NK-92 treated with Interleukin-12 subunit alpha and Interleukin-12 subunit beta, amount 100 ng/mL, for 24 hours (cell line): ENCODE data around the gene HOMER2.
"Not testable (repeated sequence)": the region's sequence is repeated elsewhere in the genome, so short reads cannot be mapped to it uniquely, and the experiment has no call there.

Experiments
- DNase-seq: peaks from one replicate; lab custom pipeline; 2025; lab: John Stamatoyannopoulos, UW

Gene HOMER2

GRCh38 chr15:82831894-82832600 is 120.5 kb downstream of the HOMER2 start:
- no peak for DNase-seq

GRCh38 chr15:82830427-82831173 is 121.9 kb downstream of the HOMER2 start:
- no peak for DNase-seq

DNA sequence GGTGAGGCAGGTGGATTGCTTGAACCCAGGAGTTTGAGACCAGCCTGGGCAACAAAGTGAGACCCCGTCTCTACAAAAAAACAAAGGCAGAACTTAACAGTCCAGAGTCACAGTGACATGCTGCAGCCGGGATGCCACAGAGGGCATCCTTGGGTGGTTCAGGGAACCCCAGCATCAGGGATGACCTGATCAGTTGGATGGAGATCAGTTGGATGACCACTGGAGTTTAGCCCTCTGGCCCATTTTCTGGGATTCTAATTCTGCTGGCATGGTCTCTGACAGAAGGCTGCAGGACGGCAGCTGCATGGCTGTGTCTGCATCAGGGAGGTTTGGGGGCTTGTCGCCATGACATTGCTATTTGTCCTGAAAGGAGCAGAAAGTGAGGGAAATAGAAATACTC is 123.3 kb downstream of the HOMER2 start:
- DNase-seq: no peak

DNA sequence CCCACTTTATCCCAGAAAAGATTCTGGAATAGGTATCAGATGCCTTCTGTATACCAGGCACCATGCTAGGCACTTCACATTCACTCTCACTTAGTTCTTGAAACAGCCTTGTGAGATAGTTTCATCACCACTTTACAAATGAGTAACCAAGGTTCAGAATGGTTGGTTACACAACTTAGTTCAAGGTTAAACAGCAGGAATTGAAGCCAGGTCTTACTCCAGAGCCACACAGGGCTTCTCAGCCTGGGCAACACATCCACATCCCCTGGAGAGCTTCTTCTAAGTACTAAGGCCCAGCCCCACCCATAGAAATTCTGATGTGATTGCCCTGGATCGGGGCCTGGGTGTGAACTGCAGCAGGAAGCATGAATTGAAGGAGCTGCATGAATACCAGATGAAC is 124.4 kb downstream of the HOMER2 start:
- no peak for DNase-seq

DNA sequence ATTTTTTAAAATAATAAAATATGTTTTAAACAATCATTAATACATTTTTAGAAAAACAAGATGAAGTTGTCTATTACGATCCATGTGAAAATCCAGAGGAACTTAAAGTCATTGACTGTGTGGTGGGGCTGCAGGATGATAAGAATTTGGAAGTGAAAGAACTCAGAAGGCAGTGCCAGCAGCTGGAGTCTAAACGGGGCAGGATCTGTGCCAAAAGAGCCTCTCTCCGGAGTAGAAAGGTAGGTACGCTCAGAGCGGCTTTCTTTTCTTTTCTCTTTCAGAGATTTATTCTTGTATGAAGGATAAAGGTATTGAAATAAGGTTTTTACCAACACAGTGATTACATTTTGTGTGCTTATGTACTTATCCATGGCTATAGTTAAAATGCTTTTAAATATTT is 129.5 kb downstream of the HOMER2 start:
- no peak for DNase-seq

DNA sequence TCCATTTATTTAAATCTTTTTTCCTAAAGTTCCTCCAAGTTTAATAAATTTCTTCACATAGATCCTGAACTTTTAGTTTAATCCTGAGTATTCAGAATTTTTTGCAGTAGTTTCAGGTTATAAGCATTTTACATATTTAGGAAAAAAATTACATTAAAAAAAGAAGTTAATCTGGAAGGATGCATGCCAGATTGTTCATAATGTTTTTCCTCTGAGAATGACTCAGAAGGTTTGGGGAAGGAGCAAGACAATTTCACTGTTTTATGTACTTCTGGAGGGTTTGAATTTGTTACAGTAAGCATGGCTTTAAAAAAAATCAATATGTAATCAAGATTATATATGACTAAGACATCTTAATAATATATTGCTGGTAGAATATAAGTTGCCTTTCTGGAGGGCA is 130.7 kb downstream of the HOMER2 start:
- not testable (repeated sequence) for DNase-seq

- DNase-seq: not testable (repeated sequence)
These were observed 131.1 kb downstream of the HOMER2 start for GRCh38 chr15:82821396-82821795.

- DNase-seq: no peak
These were observed 132.4 kb downstream of the HOMER2 start for GRCh38 chr15:82820128-82820527.

GRCh38 chr15:82812994-82813393 is 139.5 kb downstream of the HOMER2 start:
- no peak for DNase-seq

DNA sequence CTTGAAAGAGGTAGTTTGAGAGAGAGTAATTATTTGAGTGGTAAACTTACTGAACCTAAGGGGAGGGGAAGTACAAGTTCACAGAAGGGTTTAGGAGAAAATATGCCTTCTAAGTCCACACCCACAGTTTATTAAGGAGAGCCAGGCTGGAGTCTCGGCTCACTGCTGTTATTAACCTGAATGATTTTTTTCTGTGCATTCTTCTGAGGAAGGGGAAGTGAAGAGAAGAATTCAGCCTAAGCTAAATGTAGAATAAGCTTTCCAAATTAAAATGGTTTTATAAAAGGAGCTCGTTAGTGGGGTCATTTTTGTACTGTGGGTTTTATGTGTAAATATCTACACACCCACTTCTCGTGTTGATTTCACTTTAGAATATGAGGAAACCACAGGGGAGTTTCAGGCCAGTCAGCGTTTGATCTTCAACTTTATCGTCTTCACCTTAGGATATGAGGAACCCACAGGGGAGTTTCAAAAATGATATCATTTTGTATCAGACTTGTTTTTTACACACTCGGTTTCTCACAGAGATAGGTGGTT is 141.6 kb downstream of the HOMER2 start:
- no peak for DNase-seq

GRCh38 chr15:82810061-82810889 is 142.2 kb downstream of the HOMER2 start:
- peak; percentile 44 for DNase-seq

DNA sequence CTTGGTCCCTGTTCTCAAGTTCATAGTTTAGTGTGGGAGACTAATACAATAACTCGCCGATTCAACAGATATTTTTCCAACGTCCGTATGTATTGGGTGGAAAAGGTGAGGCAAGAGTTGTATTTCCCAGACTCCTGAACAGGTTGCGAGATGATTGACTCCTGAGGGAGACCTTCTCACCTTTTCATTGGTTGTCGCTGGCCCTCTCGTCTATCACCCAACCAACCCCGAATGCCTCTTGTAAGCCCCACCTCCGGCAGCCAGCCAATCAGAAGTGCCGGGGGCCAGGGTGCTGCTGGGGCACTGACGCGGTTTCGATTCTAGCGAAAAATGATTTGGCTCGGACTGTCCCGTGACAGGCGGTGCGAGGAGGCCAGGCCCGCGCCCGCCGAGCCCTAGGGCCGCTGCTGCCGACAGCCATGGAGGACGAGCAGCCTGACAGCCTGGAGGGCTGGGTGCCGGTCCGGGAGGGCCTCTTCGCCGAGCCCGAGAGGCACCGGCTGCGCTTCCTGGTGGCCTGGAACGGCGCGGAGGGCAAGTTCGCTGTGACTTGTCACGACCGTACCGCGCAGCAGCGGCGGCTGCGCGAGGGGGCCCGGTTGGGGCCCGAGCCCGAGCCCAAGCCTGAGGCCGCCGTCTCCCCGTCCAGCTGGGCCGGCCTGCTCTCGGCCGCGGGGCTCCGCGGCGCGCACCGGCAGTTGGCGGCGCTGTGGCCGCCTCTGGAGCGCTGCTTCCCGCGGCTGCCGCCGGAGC is 143.0 kb downstream of the HOMER2 start, which contains the start of gene WHAMM:
Gene WHAMM, plus strand, starts transcription at position 321 of the 753 bp plus-strand sequence. Its CDS starts 99 bp downstream, at position 420.
- DNase-seq: peak; percentile 98

DNA sequence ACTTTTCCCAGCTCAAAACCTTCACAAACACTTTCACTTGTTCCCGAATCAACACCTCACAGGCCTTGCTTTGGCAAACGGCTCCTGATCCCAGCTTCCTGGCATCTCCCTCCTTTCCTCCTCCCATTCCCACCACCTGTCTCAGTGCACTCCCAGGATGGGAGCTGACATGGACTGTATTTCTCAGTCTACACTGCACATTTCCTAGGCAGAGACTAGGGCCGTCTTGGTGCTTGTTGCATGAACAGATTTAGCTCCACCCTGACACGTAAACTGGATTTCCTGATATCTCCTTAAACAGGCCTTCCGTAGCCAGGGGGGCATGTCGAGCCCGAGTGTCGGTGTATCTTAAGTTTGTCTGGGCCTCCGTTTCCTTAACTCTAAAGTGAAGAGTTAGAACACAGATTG is 143.9 kb downstream of the HOMER2 start:
- no peak for DNase-seq

DNA sequence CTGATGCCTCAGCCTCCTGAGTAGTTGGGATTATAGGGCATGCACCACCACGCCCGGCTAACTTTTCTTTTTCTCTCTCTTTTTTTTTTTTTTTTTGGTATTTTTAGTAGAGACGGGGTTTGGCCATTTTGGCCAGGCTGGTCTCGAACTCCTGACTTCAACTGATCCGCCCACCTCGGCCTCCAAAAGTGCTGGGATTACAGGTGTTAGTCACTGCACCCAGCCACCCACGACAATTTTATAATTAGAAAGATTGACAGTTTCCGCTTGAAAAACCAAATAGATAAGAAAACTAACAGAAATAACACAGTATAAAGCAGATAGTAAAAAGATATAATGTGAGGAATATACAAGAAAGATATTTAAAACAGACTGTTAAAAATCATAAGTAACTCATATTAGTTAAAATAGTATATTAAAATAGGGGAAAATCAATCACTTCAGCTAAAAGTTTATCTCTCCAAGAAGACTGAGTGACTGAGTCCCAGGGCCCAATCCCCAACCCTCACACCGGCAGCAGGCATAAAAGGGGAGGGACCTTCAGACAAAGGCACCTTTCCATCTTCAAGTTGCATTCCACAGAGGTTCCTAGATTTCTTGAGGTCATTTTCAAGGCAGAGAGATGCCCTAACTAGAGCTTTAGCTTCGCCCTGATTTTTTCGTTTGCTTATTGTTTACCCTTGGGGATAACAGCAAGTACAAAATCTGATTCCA is 144.4 kb downstream of the HOMER2 start:
- no peak for DNase-seq

DNA sequence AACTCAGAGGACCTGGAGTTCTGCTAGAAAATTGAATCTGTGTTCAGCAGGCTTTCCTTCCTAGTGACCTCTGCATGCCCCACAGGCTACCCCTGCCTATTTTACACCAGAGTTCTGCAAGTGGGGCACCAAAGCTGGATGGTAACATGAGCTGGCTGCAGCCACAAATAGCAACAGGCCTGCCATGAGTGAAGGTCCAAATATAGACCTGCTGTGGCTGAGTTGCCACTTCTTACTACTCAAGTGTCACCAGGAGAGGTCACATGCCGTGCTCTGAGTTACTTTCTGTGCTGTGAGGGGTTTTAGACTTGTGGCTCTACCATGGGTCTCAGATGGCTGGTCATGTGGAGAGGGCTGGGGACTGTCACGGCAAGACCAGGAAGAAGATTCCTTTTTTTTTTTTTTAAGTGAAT is 146.5 kb downstream of the HOMER2 start, which contains the start of gene FSD2:
Gene FSD2, minus strand, starts transcription at position 76 of the 413 bp plus-strand sequence. CDS start 18,679 bp downstream, outside the sequence.
- peak; percentile 52 for DNase-seq

- no peak for DNase-seq
These were observed 148.0 kb downstream of the HOMER2 start for GRCh38 chr15:82804575-82804949.

DNA sequence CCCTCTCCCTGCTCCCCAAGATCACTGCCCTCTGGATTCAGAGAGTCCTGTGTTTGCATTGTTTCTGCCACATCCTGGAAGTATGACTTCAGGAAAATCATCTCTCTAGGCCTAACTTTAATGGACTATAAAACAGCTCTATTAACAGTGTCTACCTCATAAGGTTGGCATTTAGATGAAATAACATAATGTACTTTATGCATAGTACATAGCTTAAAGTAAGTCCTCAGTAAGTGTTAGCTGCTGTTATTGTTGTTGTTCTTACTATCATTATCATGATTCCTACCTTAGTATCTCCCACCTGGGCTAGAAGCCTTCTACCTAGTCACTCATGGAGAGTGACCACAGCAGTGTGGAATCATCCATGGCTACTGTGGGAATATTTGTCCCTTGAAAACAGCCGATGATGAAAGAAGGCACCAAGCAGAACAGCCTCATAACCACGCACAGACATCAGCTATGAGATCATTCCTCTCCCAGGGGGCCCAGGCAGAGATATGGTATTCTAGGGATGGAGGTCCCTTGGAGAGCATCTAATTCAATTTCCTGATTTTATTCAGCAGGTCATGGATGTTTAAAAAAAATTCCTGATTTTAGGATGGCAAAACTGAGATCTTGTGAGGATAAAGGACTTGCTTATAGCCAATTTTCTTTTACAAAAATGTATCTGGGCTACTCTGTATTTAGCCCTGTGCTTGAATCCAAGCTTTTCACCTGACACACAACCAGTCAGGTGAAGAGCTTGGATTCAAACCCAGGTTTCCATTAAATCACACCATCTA is 148.5 kb downstream of the HOMER2 start:
- DNase-seq: no peak

DNA sequence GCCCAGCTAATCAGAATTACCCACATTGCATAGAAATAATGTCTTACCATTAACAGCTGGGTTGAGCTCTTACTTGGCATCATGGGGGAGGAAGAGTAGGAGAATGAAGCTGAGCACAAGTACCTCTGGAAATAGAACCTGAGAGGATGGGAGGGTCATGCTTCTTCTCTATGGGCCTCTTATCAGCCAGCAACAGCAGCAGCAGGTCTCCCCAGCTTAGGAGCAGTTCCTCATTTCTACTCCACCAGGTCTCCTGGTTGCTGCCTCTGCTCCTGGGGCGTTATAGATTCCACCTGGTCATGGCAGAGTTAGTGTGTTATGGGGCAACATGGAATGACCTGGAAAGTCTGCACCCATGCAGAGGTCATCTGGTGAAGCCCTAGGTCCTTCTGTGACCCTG is 150.0 kb downstream of the HOMER2 start:
- DNase-seq: no peak

GRCh38 chr15:82799183-82799841 is 153.2 kb downstream of the HOMER2 start:
- DNase-seq: no peak
